Left lung (tissue), 10 donors: ENCODE data around the gene SYTL3. TPM values are rescaled to one million over a fixed set of nuclear protein-coding genes. Genes with fewer than 3 reads are reported as not detected.

Source experiments
- ATAC-seq: fragments of 200-7000 bp; cut with Tn5 transposase; one replicate; pipeline ENCODE4 v1.9.1; 2020; ENCODE audit warnings: moderate library complexity
- DNase-seq, 4 donors: peaks; one replicate each; pipeline ENCODE4 v3.0.0-alpha.2; 2013 to 2020
- H3K27ac ChIP-seq, 2 donors: fragments of 200-600 bp; sonication (generic) in 1 of 2; one replicate each; pipeline versions ENCODE4 v1.5.0 to v1.8.0; 2020 to 2021
- H3K27me3 ChIP-seq, 2 donors: fragments of 200-600 bp; sonication (generic) in 1 of 2; one replicate each; pipeline versions ENCODE4 v1.5.0 to v1.8.0; 2020 to 2021
- H3K36me3 ChIP-seq, 2 donors: fragments of 200-600 bp; sonication (generic) in 1 of 2; one replicate each; pipeline versions ENCODE4 v1.5.0 to v1.8.0; 2020 to 2021
- H3K4me1 ChIP-seq, 2 donors: fragments of 200-600 bp; one replicate each; pipeline ENCODE4 v1.8.0; 2021
- H3K4me3 ChIP-seq, 2 donors: fragments of 200-600 bp; sonication (generic) in 1 of 2; one replicate each; pipeline versions ENCODE4 v1.5.0 to v1.8.0; 2020 to 2021; ENCODE audit warnings: mild to moderate bottlenecking in 1 of 2
- H3K9me3 ChIP-seq, 2 donors: fragments of 200-600 bp; sonication (generic) in 1 of 2; one replicate each; pipeline versions ENCODE4 v1.5.0 to v1.8.0; 2020 to 2021
- intact Hi-C, 2 donors: fragments of 100-400 bp; cut with DNase I; formaldehyde crosslinking; loops; one replicate each; pipeline versions ENCODE4 v1.11.2 to v1.14.2; 2022
- polyA plus RNA-seq, 6 donors: library from polyadenylated mRNA; unstranded; fragments of 120-200 nt; gene quantifications; one replicate each; pipeline ENCODE4 v1.2.1, GENCODE V29; 2013; ENCODE audit not compliant: insufficient read length in 6 of 6
- total RNA-seq, 2 donors: library from RNA; stranded (reverse); fragmentation: NEBNext Ultra II Directional; extraction: Animal tissue kit (Norgen Biotek cat#: 25700); gene quantifications; one replicate each; pipeline ENCODE4 v1.2.1, GENCODE V29; 2021
- TF ChIP-seq, protein P1 (sequence below), 2 donors: fragments of 200-600 bp; sonication (generic) in 1 of 2; IDR thresholded peaks; one replicate each; pipeline versions ENCODE4 v1.5.0 to v1.8.0; 2021; ENCODE audit warnings: antibody characterized with exemption in 2 of 2
- donor health status: DM: no; HTN: yes; CAD: no.
- donor health status: DM: no; HTN: no; CAD: no.

Gene SYTL3
- total and polyA plus RNA-seq, 8 donors: 6.5 to 10.3 (median 8.3) TPM

- TF ChIP-seq, protein P1, sequence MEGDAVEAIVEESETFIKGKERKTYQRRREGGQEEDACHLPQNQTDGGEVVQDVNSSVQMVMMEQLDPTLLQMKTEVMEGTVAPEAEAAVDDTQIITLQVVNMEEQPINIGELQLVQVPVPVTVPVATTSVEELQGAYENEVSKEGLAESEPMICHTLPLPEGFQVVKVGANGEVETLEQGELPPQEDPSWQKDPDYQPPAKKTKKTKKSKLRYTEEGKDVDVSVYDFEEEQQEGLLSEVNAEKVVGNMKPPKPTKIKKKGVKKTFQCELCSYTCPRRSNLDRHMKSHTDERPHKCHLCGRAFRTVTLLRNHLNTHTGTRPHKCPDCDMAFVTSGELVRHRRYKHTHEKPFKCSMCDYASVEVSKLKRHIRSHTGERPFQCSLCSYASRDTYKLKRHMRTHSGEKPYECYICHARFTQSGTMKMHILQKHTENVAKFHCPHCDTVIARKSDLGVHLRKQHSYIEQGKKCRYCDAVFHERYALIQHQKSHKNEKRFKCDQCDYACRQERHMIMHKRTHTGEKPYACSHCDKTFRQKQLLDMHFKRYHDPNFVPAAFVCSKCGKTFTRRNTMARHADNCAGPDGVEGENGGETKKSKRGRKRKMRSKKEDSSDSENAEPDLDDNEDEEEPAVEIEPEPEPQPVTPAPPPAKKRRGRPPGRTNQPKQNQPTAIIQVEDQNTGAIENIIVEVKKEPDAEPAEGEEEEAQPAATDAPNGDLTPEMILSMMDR (IDR thresholded peaks at IDR 0.05): no peak
- Histone ChIP-seq H3K27ac (no peak overlapping the region), H3K27me3 (no peaks in the 10 kb centered on the region), H3K9me3 (no peaks in the 10 kb centered on the region), H3K4me1 (peaks cover 0 to 34% of the 10 kb centered on the region in 2 donors), H3K4me3 (no peak overlapping the region), H3K36me3 (peaks cover 0 to 4% of the 10 kb centered on the region in 2 donors)
- intact Hi-C loops: no loop called here
- no peak for DNase-seq
- no peak for ATAC-seq
Measured at GRCh38 chr6:158713469-158713868, 63.6 kb downstream of the SYTL3 start.

DNA sequence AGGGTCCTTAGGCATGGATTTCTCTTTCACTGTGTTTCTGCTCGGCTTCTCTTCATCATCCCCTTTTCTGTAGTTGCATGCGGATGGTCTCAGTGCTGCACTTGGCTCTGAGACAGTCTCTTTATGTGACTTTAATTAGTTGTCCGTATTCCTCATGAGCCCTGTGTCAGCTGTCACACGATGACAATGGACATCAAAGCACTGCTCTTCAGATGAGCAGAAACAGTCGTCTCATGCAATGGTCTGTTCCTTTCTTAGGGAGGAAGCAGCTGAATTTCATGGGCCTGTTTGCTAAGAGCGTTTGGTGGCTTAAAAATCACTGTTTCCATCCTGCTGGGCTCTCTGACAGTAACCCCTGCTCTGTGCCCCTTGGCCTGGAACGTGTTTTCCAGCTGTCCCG, 64.9 kb downstream of the SYTL3 start:
- DNase-seq (no peak), ATAC-seq (no peak)
- peaks cover 0 to 4% of the 10 kb centered on the region in 2 donors for H3K36me3 ChIP-seq
- TF ChIP-seq, protein P1 (IDR thresholded peaks at IDR 0.05): no peak
- H3K27me3 ChIP-seq: no peaks in the 10 kb centered on the region
- H3K4me3 ChIP-seq: no peak overlapping the region
- intact Hi-C loops: no loop called here
- no peaks in the 10 kb centered on the region for H3K9me3 ChIP-seq
- no peak overlapping the region for H3K27ac ChIP-seq
- H3K4me1 ChIP-seq: peaks cover 0 to 36% of the 10 kb centered on the region in 2 donors

DNA sequence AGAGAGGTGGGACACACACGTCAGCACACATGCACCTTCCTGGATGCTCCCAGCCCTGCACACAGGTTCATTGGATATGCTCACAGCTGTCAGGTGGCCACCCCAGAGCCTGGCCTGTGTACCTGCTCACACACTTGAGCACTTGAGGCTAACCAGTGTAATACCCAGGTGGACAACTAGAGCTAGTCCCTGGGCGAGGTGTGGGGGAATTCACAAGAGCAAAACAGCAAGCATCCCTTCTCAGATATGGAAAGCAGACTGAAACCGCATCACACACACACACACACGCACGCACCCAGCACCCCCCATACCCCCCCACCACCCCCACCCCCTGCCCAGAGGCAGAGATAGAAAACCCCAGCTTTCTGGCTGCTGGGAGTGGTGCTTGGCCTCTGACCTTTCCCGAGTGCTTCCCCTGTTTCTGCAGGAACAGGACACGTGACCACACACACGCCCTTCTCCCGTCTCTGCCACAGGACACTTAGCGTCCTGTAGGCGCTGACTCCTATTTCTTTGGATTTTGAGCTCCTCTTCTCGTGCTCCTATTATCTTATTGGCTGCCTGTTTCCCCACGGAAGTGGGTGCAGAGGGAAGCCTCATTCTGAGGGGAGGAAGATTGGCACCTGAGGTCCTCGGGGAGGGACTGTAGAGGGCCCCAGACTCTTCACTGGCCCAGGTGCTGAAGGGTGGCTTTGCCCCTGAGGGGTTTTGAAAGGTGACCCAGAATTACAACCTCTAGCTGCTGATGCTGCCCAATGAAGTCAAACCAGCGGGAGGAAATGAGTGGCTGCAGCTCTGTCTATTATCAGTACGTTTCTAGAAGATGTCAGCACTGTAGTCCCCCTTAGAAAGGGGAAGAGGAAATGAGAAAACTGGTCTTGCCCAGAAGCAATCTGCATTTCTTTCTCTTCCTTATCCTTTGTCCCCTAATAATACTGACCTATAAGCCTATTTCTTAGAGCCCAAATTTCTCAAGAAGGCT, 65.8 kb downstream of the SYTL3 start:
- TF ChIP-seq, protein P1 (IDR thresholded peaks at IDR 0.05): no peak

DNA sequence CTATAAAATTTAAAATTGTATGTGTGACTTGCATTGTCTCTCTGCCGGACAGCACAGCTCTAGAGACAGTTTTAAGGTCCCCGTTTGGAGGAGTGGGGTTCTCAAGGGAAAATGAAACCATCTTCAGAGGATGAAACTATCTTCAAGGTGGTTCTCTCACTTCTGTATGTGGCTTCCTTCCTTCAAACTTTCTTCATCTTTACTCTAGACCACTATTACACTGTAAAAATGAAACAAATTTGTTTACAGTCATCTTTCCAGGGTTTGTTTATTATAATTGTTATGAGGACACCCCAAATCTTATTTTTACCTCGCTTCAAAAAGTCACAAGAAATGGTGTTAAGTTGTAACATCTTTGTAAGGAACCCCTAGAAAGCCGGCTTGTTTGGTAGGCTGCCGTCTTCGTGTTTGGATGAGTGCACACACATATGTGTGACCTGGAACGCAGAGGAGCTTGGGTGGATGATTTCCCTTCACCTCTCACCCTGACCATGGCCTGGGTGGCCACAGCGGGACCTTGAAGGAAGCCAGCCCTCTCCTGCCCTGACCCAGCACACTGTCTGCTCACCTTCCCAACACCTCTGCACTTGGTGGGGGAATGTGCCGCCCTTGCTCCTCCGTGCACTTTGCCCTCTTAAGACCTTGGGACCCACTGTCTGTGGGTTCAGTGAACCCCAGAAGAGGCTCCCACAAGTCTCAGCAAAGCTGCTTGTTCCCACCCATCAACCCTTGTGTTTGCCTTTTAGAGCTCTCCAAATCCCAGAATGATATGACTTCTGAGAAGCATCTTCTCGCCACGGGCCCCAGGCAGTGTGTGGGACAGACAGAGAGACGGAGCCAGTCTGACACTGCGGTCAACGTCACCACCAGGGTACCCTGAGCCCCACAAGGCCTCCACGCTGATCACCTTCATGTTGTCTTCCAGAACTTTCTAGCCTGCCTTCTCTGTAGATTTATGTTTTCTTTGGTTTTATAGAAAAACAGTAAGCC, 67.8 kb downstream of the SYTL3 start:
- Histone ChIP-seq H3K36me3 (peaks cover 0 to 4% of the 10 kb centered on the region in 2 donors), H3K9me3 (no peaks in the 10 kb centered on the region), H3K27ac (peak overlapping the region in 1 of 2 donors; percentile 73), H3K27me3 (no peaks in the 10 kb centered on the region), H3K4me1 (peaks cover 0 to 58% of the 10 kb centered on the region in 2 donors), H3K4me3 (no peak overlapping the region)
- TF ChIP-seq, protein P1 (IDR thresholded peaks at IDR 0.05): no peak
- no peak for DNase-seq
- no peak for ATAC-seq
- intact Hi-C loops: no loop called here

More for the DNA sequence above, 65.8 kb downstream of the SYTL3 start:
- Histone ChIP-seq H3K4me1 (peaks cover 0 to 43% of the 10 kb centered on the region in 2 donors), H3K36me3 (peaks cover 0 to 4% of the 10 kb centered on the region in 2 donors), H3K27me3 (no peaks in the 10 kb centered on the region), H3K9me3 (no peaks in the 10 kb centered on the region), H3K4me3 (no peak overlapping the region), H3K27ac (peak overlapping the region; percentile 69 to 73)
- ATAC-seq (peak; percentile 81), DNase-seq (peak in 1 of 4 donors; percentile 82)
- intact Hi-C loops: no loop called here
